ENCODE measurements around the gene SHMT1. TPM values are rescaled to one million over a fixed set of nuclear protein-coding genes. Genes with fewer than 3 reads are reported as not detected.

Gene SHMT1
- total RNA-seq, 6 experiments from 2014 or later = 7.9 to 18.5 (median 16.2) TPM

GRCh38 chr17:18327093-18327492, 36.3 kb downstream of the SHMT1 start:
- DNase-seq = no peak
- H3K4me3 Mint-ChIP-seq = no peak overlapping the region
- H3K9me3 Mint-ChIP-seq = no peaks in the 10 kb centered on the region
- peaks cover 1% of the 10 kb centered on the region for H3K27me3 Mint-ChIP-seq (ENCODE audit: insufficient read depth)
- no peaks in the 10 kb centered on the region for H3K4me1 Mint-ChIP-seq (ENCODE audit: low read depth)
- TF ChIP-seq CTCF (IDR thresholded peaks at IDR 0.05) = no peak
- no peak overlapping the region for H3K27ac Mint-ChIP-seq
- peaks cover 9% of the 10 kb centered on the region; the same call in 1 of the 2 replicates for H3K36me3 Mint-ChIP-seq (ENCODE audit: low read depth)

- Mint-ChIP-seq H3K9me3 (no peaks in the 10 kb centered on the region), H3K27me3 (ENCODE audit: insufficient read depth) (no peaks in the 10 kb centered on the region; the same call in 1 of the 2 replicates), H3K27ac (no peak overlapping the region), H3K4me3 (no peak overlapping the region), H3K4me1 (ENCODE audit: low read depth) (no peaks in the 10 kb centered on the region), H3K36me3 (ENCODE audit: low read depth) (peaks cover 5% of the 10 kb centered on the region; the same call in 1 of the 2 replicates)
- no peak for TF ChIP-seq CTCF (IDR thresholded peaks at IDR 0.05)
- DNase-seq = no peak
Measured at GRCh38 chr17:18326572-18326971, 36.8 kb downstream of the SHMT1 start.

GRCh38 chr17:18326039-18326438, 37.3 kb downstream of the SHMT1 start:
- no peak for DNase-seq
- H3K4me3 Mint-ChIP-seq = no peak overlapping the region
- no peaks in the 10 kb centered on the region for H3K9me3 Mint-ChIP-seq
- no peak overlapping the region for H3K27ac Mint-ChIP-seq
- no peaks in the 10 kb centered on the region for H3K4me1 Mint-ChIP-seq (ENCODE audit: low read depth)
- H3K36me3 Mint-ChIP-seq (ENCODE audit: low read depth) = peaks cover 5% of the 10 kb centered on the region; the same call in 1 of the 2 replicates
- TF ChIP-seq CTCF (IDR thresholded peaks at IDR 0.05) = no peak
- H3K27me3 Mint-ChIP-seq (ENCODE audit: insufficient read depth) = no peaks in the 10 kb centered on the region; the same call in 1 of the 2 replicates

- H3K27ac Mint-ChIP-seq = no peak overlapping the region; the same call in 1 of the 2 replicates
- DNase-seq = no peak
- 0 out of 2 replicates have a peak, but pooled peaks have one; percentile 8 for TF ChIP-seq CTCF (IDR thresholded peaks at IDR 0.05)
- no peak overlapping the region for H3K4me3 Mint-ChIP-seq
- peaks cover 10% of the 10 kb centered on the region for H3K4me1 Mint-ChIP-seq (ENCODE audit: low read depth)
- H3K27me3 Mint-ChIP-seq (ENCODE audit: insufficient read depth) = no peaks in the 10 kb centered on the region; the same call in 1 of the 2 replicates
- H3K9me3 Mint-ChIP-seq = no peaks in the 10 kb centered on the region
- H3K36me3 Mint-ChIP-seq (ENCODE audit: low read depth) = peaks cover 5% of the 10 kb centered on the region; the same call in 1 of the 2 replicates
Measured at GRCh38 chr17:18324140-18325050, 39.0 kb downstream of the SHMT1 start.

- H3K27me3 Mint-ChIP-seq (ENCODE audit: insufficient read depth) = no peaks in the 10 kb centered on the region; the same call in 1 of the 2 replicates
- peaks cover 18% of the 10 kb centered on the region for H3K4me1 Mint-ChIP-seq (ENCODE audit: low read depth)
- H3K4me3 Mint-ChIP-seq = no peak overlapping the region
- DNase-seq = no peak
- H3K36me3 Mint-ChIP-seq (ENCODE audit: low read depth) = peaks cover 5% of the 10 kb centered on the region; the same call in 1 of the 2 replicates
- H3K9me3 Mint-ChIP-seq = no peaks in the 10 kb centered on the region
- H3K27ac Mint-ChIP-seq = no peak overlapping the region
- TF ChIP-seq CTCF (IDR thresholded peaks at IDR 0.05) = no peak
Measured at GRCh38 chr17:18323507-18324139, 39.7 kb downstream of the SHMT1 start.
